Skeletal muscle satellite cell (primary cell): ENCODE data around the gene SPTAN1. TPM values are rescaled to one million over a fixed set of nuclear protein-coding genes. Genes with fewer than 3 reads are reported as not detected.
"Not testable (repeated sequence)": the region's sequence is repeated elsewhere in the genome, so short reads cannot be mapped to it uniquely, and the experiment has no call there.

Experiments used
- H3K27me3 ChIP-seq: 2 replicates; pipeline ENCODE4 v1.7.0; 2013; ENCODE audit warnings: low read length; ENCODE audit not compliant: control insufficient read depth, insufficient read depth
- H3K36me3 ChIP-seq: 2 replicates; pipeline ENCODE4 v1.7.0; 2013; ENCODE audit warnings: mild to moderate bottlenecking, control low read depth, low read length; ENCODE audit not compliant: insufficient read depth
- H3K4me1 ChIP-seq: 2 replicates; pipeline ENCODE4 v1.7.0; 2013; ENCODE audit warnings: low read length; ENCODE audit not compliant: control insufficient read depth, insufficient read depth
- H3K4me2 ChIP-seq: 2 replicates; pipeline ENCODE4 v1.7.0; 2013; ENCODE audit warnings: mild to moderate bottlenecking, low read length
- H3K4me3 ChIP-seq: 2 replicates; pipeline ENCODE4 v1.7.0; 2013; ENCODE audit warnings: low read length
- H3K9ac ChIP-seq: 2 replicates; pipeline ENCODE4 v1.7.0; 2013; ENCODE audit warnings: mild to moderate bottlenecking, low read depth, low read length, moderate library complexity
- H3K9me3 ChIP-seq: replicated peaks from 2 replicates; pipeline ENCODE4 v1.7.0; 2013; ENCODE audit warnings: mild to moderate bottlenecking, control low read depth, low read length
- small RNA-seq: library from RNA; depleted of rRNA; stranded (forward); fragments of <200 nt; gene quantifications from one replicate; pipeline ENCODE3, GENCODE V24; 2012

Gene SPTAN1

DNA sequence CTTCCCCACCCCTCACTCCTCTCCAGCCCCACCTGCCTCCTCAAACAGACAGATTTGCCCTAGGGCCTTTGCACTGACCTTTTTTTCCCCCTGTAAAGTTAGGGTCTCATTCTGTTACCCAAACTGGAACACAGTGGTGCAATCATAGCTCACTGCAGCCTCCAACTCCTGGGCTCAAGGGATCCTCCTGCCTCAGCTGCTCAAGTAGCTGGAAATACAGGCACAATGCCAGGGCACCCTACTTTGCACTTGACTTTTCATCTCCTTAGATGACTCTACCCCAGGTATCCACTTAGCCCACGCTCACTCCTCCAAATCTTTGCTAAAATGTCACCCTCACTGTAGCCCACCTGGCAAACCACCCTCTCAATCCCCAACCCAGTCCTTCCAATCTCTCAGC, 102.1 kb downstream of the SPTAN1 start:
- no peaks in the 10 kb centered on the region for H3K9me3 ChIP-seq
- no peak overlapping the region for H3K4me2 ChIP-seq
- H3K27me3 ChIP-seq = no peaks in the 10 kb centered on the region
- peaks cover 6% of the 10 kb centered on the region for H3K4me1 ChIP-seq
- H3K9ac ChIP-seq = no peak overlapping the region
- no peak overlapping the region for H3K4me3 ChIP-seq
- no peaks in the 10 kb centered on the region for H3K36me3 ChIP-seq

DNA sequence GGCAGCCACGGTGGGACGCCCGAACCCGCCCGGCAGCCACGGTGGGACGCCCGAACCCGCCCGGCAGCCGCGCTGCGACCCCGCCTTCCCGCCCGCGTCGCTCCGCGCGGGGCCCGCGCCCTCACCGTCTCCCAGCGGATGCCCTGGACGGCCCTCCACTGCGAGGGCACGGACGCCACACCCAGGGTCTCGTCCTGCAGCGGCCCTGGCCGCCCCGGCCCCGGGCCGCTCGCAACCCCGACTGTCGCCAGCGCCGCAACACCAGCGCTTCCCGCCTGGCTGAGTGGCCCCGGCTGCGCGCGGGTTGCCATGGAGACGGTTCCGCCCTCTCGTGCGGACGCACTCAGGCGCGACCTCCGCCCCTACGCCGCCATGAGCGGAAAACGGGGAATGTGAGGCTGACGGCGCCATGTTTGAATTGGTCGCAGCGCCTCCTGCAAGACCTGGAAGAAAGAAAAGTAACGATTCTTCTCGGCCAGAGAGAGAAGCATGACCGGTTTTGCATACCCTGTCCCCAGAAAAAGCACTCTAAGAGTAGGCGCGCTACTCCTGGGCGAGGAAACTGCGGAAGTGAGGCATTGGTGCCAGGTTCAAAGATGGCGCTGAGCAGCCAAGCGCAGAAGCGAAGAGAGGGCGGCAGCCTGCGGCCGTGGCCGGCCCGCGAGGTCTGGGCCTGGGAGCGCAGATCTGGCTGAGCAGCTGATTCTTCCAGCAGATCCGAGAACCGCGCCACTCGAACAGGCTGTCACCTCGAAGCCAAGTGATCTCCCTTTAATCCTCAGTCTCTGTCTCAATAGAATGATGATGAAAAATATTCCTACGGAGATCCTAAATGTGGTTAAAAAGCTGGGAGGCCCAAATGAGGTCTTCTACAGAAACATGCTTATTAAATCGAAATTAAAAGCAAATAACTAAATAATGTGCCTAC, 104.3 kb downstream of the SPTAN1 start, which contains the start of gene DYNC2I2:
Gene DYNC2I2, minus strand, starts transcription at position 432 of the 928 bp plus-strand sequence. Its CDS starts 121 bp downstream, at position 311.
- no peaks in the 10 kb centered on the region for H3K9me3 ChIP-seq
- peaks cover 6% of the 10 kb centered on the region for H3K4me1 ChIP-seq
- H3K9ac ChIP-seq = peak within 1 kb of the TSS; percentile 93
- H3K27me3 ChIP-seq = no peaks in the 10 kb centered on the region
- H3K36me3 ChIP-seq = no peaks in the 10 kb centered on the region
- H3K4me3 ChIP-seq = peak within 1 kb of the TSS; percentile 93
- peak within 1 kb of the TSS; percentile 94 for H3K4me2 ChIP-seq

DNA sequence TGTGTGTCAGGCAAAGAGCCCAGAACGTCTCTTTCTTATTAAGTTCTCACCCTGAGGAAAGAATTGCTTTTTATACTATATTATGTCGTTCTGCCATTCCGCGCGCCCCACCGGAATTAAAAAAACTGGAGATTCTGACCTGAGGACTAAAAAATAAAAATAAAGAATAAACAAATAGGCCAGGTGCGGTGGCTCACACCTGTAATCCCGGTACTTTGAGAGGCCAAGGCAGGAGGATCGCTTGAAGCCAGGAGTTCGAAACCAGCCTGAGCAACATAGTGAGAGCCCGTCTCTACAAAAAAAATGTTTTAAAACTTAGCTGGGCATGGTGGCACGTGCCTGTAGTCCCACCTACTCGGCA, 104.9 kb downstream of the SPTAN1 start:
- no peak overlapping the region for H3K4me3 ChIP-seq
- peak overlapping the region; percentile 94 for H3K4me2 ChIP-seq
- peaks cover 6% of the 10 kb centered on the region for H3K4me1 ChIP-seq
- H3K9me3 ChIP-seq = no peaks in the 10 kb centered on the region
- no peaks in the 10 kb centered on the region for H3K27me3 ChIP-seq
- H3K36me3 ChIP-seq = no peaks in the 10 kb centered on the region
- H3K9ac ChIP-seq = peak overlapping the region; percentile 93

DNA sequence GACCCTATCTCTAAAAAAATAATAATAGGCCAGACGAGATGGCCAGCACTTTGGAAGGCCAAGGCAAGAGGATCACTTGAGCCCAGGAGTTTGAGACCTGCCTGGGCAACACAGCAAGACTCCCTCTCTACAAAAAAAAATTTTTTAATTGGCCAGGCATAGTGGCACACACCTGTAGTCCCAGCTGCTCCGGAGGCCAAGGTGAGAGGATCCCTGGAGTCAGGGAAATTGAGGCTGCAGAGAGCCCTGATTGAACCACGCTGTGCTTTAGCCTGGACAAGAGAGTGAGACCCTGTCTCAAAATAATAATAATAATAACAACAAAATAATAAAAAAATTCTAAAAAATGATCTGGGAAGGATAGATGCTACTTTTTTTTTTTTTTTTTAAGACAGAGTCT, 105.4 kb downstream of the SPTAN1 start:
- Histone ChIP-seq H3K9me3 (no peaks in the 10 kb centered on the region), H3K4me2 (no peak overlapping the region), H3K9ac (no peak overlapping the region), H3K36me3 (no peaks in the 10 kb centered on the region), H3K4me3 (no peak overlapping the region), H3K27me3 (no peaks in the 10 kb centered on the region), H3K4me1 (peaks cover 6% of the 10 kb centered on the region)

DNA sequence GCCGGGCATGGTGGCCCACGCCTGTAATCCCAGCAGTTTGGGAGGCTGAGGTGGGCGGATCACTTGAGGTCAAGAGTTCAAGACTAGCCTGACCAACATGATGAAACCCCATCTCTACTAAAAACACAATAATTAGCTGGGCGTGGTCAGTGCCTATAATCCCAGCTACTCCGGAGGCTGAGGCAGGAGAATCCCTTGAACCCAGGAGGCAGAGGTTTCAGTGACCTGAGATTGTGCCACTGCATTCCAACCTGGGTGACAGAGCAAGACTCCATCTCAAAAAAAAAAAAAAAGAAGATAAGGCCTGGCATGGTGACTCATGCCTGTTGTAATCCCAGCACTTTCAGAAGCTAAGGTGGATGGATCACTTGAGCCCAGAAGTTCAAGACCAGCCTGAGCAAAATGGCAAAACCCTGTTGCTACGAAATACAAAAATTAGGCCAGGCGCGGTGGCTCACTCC, 114.1 kb downstream of the SPTAN1 start:
- not testable (repeated sequence) for H3K27me3 ChIP-seq, H3K9ac ChIP-seq, H3K4me1 ChIP-seq, H3K4me3 ChIP-seq, H3K9me3 ChIP-seq, H3K36me3 ChIP-seq, H3K4me2 ChIP-seq

GRCh38 chr9:128669786-128670185, 117.4 kb downstream of the SPTAN1 start:
- H3K4me2 ChIP-seq = no peak overlapping the region
- no peak overlapping the region for H3K4me3 ChIP-seq
- H3K4me1 ChIP-seq = peaks cover 3% of the 10 kb centered on the region
- H3K9me3 ChIP-seq = no peaks in the 10 kb centered on the region
- H3K9ac ChIP-seq = no peak overlapping the region
- H3K36me3 ChIP-seq = no peaks in the 10 kb centered on the region
- no peaks in the 10 kb centered on the region for H3K27me3 ChIP-seq

- Histone ChIP-seq H3K4me3 (no peak overlapping the region), H3K4me1 (peaks cover 4% of the 10 kb centered on the region), H3K9ac (no peak overlapping the region), H3K9me3 (no peaks in the 10 kb centered on the region), H3K36me3 (no peaks in the 10 kb centered on the region), H3K27me3 (peaks cover 4% of the 10 kb centered on the region), H3K4me2 (no peak overlapping the region)
Observed at GRCh38 chr9:128675382-128675781, 123.0 kb downstream of the SPTAN1 start.

- no peak overlapping the region for H3K9ac ChIP-seq
- no peaks in the 10 kb centered on the region for H3K36me3 ChIP-seq
- peaks cover 4% of the 10 kb centered on the region for H3K27me3 ChIP-seq
- no peak overlapping the region for H3K4me3 ChIP-seq
- no peaks in the 10 kb centered on the region for H3K9me3 ChIP-seq
- peak overlapping the region; percentile 58 for H3K4me2 ChIP-seq
- H3K4me1 ChIP-seq = peaks cover 4% of the 10 kb centered on the region
Observed at GRCh38 chr9:128677794-128678193, 125.4 kb downstream of the SPTAN1 start.

Small RNA genes lying within 50 kb of the gene (small RNA-seq; reads per million reads assigned to genes)
- not detected for gene RNU7-171P
